AG08396 (cell line): ENCODE measurements around the gene BCL11B.

Source experiments
- DNase-seq: peaks from one replicate; pipeline ENCODE4 v3.0.0; 2012; ENCODE audit warnings: low spot score, mixed read lengths

Gene BCL11B

DNA sequence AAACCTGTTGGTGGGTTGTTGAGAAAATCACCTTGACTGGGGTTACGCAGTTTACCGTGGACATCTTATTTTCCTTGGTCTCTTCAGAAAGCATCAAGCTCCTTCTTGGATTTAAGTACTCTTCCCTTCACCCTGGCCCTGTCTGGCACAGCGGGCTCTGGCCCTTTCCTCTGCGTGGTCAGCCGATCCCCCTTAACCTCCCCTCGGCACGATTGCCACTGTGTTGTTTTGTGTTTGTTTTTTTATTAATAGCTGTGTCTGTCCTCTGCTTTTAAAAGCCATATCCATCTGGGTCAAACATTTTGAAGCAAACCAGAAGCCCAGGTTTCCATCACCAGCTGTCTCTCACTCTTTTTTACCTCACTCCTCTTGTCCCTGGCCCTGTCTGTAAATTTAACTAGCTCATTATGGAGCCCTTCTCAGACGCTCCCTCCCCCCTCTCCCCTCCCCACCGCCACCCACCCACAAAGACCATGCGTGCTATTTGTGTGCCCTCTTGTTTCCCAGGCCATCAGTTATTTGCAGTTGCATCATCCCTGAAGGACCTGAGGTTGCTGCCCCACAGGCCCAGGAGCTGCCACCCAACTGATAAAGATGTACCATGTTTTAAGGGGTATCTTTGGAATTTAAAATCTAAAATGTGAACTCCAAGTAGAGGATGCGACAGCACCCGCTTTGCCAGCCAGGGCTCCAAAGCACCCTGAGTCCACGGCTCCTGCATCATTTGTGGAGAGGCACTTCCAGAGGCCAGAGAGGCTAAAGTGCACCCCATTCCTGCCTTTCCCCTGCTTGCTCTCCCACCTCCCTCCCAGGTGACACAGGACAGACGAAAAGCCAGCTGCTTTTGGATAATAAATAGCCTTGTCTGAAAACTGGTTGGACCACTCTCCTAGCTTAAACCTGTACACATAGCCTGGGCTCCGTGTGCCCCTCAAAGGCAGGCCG, 3.9 kb downstream of the BCL11B start:
- DNase-seq = no peak

DNA sequence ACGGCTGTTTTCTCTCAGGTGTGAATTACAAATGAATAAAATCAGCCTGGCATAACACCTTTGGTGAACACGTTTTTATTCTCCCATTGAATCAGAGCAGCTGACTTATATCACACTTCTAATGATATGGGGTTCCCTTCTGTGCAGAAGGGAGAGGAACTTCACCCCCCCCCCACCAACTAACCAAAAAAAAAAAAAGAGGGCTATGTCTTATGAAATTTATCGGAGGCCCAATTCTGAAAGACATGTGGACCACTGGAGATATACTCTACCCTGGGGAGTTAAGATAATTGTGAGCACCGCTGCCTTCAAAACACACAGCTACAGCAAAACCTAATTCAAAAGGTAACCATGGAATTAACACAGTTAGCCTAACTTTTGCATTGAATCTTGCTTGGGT, 4.6 kb downstream of the BCL11B start:
- DNase-seq = no peak

DNA sequence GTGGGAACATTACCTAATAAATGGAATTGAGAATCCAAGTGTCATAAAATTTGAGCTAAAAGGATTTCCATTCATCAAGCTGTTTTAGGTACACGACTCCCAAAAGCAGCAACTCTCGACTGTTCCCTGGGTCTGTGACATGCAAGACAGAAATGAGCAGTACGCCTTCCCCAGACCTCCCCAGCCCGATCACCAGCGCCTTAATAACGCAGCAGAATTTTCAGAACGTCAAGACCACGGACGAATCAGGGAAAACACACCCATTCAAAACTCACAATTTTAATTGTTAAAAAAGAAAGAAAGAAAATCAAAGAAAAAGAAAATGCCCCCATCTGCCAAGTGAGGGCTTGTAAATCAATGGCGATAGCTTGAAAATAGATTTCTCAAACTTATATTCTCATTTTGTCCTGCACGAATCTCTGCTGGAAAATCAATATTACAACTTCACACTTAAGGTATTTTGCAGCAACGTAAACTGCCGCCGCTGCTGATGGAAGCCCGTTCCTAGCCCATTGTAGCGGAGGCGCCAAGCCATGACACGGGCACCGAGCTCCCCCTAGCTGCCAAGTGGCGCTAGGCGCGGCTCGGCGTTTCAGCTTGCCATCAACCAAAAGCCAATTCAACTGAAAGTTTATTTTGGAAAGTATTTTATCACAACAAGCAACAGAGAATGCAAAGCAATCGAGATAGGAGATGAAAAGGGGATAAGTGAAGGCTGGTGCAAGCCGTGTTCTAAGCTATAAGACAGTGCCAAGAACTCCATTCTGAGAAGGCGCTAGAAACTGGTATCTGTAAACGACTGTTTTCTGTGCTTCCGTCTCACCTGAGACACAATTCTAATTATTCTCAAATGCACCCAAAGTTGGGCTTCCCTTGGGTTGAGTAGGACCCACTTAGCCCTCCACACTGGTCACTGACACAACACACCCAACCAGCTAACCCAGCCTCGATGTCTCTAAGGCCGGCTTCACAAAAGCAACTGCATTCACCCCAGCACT, 5.5 kb downstream of the BCL11B start:
- peak; percentile 84 for DNase-seq

DNA sequence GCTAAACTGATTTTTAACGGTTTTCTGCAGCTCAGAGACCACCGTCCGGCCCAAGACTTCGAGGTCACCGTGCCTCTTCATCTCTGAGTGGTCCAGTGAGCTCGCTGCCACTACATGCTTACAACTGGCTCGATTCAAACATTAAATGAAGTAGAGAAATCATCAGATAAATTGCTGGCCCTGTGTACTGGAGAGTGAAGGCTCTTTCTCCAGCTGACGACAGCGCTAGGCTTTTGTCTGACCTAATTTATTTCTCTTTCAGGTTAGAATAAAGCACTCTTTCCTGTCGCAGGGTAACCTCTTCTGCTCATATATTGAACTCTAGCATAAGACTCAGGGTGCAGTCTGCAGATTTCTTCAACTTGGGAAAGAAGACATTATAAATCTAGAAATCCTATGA, 6.4 kb downstream of the BCL11B start:
- no peak for DNase-seq

DNA sequence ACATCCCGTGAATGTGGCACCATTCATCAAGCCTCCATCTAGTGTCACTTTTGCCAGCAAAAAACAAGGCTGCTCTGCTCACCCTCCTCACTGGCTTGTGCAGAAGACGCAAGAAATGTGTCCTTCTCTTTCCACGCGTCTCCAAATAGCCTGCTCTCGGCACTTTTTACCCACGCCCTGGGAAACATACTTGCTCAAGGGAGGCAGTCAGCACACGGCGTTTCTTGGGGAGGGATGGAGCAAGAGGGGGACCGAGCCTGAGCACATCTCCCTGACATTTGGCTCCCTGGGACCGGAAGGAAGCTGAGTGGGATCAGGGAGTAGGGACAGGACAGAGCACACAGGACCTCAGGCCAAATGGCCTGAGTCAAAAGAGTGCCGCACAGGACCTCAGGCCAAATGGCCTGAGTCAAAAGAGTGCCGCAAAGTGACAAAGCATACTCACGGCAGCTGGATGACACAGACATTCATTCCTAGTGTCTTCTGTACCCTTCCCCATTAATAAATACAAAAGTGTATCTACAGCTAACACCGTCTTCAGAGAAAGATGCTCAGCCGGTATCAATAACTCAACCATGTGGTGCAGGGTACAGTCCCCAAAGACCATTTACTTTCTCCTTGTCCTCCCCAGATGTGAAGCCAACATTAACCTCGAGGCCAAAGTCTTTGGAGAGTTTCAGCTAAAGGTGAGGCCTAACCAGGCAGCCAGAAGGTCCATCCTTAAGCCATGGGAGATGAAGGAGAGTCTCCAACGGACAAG, 7.1 kb downstream of the BCL11B start:
- no peak for DNase-seq

DNA sequence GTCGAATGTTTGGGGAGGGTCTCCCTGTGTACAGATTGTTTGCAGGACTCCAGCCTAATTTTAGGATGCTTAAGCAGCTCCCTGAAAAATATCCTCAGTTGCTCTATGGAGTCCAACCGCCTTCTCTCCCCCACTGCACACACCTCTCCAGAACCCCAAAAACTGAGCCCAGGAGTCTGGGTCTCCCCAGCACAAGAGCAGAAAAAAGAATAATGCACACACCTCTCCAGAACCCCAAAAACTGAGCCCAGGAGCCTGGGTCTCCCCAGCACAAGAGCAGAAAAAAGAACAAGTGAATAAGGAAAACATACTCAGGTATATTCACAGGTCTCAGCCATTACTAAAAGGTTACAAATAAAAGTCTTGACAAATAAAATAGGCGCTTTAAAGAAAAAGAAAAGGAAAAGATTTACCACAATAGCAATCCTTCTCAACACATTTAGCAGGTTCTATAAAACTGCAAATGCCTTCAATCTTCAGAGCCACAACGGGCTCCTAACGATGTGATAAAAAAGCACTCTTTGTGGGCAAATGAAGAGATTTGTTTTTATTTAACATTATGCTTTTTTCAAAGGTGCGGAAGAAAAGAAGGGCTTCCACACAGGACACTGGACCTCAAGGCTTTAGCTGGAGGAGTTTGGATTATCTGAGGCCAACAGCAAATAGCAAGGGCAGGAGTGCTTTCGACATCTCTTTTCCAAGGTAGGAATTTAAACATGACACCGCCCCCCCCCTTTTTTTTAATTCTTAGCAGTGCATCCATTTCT, 8.2 kb downstream of the BCL11B start:
- DNase-seq = no peak

DNA sequence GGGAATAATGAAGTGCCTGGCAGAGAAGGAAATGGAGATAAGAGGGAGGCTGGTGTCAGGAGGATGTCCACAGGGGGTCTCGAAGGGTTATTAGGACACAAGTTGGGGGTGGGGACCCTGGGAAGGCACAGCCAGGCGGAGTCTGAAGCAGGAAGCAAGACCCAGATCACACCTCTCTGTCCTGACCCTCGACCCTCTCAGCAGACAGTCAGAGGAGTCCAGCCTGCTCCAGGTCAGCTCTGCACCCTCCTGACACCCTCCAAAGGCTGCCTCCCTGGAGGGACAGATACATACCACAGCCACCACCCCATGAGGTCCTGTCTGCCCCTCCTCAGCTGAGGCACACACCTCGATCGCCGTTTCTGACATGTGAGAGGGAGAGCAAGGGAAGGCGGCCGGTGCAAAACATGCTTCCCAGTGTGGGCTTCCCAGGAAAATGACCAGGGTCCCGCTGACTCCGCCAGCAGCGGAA, 9.0 kb downstream of the BCL11B start:
- DNase-seq = no peak

DNA sequence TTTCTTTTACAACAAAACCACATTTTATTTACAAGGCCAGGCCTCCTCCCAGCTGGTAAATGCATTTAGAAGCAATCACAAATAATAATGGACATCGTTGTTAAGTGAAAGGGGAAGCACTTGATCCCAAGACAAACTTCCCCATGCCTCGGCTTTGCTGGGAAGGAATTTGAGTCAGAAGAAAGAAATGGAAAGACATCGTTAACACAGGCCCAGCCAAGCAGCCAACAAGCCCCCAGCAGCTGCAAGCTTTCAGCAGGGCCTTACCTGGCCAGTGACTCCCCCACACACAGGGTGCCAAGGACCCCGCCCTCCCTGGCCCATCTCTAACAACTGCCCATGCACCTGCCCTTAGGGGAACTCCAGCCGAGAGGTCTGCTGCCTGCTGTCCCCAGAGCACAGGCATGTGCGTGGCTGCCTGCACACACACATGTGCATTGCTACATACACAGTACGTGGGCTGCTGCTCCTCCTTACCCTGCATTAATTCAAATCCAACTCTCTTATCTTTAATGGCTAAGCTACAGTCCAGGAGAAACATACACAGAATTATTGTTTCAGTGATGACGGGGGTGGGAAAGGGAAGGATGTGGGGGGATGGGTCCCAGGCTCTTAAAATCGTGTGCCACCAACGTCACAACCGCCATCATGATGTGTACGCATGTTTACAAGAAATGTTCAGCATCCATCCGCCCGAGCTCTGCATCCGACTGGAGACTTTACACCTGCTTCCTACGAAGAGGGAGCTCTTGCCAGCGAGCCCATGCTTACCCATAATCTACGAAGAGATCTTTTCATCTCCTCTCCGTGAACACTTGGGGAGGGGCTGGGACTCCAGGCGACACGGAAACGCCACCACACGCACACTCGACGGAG, 9.8 kb downstream of the BCL11B start:
- DNase-seq = no peak

DNA sequence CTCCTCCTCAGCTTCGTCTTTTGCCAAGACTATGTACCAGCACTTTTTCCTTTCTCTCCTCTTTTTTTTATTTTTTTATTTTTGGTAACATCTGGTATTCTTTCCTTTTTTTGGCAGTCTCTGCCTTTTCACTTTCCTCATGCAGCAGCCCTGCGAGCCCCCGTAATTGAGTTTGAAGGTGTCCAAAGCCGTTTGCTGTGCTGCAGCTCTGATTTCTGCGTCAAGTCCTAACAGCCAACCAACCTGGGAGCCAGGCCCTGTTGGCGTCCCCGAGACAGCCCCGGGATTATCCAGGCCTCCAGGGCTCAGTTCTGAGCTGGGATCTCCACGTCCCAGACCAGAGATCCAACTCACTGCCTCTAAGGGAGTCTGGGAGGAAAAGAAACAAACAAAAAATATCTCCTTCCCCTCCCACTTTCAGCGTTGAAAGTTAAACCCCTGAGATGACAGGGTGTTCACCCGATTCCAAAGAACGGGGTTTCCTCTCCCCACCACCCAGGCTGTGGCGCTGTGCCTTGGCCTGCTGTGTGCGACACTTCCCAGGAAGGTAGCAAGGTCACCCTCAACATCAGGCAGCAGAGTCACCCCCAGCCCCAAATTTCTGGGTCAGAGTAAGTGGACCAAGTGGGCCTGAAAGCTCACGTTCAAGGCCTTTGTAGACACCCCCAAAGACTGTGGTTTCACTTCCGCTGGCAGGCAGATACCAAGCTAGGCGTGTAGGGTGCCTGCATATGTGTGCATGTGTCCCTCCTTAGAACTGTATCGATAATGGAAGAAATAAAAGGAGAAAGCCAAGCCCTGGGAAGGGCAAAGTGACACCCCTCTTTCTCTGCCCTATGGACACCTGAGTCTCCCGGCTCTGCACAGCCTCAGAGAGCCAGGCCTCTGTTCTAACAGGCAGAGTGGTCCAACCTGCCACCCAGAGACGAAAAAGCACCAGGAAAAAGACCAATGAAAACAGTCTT, 11.1 kb downstream of the BCL11B start:
- no peak for DNase-seq

DNA sequence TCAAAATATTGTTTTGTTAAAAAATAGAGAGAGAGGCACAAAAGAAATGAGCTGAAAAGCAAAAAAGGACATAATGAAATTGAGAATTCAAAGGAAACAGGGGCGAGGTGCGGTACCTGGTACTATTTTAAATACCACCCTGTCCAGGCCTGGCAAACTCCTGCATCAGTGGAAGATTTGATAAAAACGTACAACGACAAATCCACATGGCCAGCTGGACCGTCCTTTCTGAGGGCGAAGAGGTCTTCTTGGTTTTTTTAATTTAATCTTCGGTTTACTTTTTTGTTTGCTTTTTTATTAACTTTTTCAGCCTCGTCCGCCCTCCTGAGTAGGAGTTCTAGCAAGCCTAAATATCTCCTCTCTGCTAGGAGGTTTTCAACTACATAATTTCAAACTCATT, 11.9 kb downstream of the BCL11B start:
- DNase-seq = no peak

DNA sequence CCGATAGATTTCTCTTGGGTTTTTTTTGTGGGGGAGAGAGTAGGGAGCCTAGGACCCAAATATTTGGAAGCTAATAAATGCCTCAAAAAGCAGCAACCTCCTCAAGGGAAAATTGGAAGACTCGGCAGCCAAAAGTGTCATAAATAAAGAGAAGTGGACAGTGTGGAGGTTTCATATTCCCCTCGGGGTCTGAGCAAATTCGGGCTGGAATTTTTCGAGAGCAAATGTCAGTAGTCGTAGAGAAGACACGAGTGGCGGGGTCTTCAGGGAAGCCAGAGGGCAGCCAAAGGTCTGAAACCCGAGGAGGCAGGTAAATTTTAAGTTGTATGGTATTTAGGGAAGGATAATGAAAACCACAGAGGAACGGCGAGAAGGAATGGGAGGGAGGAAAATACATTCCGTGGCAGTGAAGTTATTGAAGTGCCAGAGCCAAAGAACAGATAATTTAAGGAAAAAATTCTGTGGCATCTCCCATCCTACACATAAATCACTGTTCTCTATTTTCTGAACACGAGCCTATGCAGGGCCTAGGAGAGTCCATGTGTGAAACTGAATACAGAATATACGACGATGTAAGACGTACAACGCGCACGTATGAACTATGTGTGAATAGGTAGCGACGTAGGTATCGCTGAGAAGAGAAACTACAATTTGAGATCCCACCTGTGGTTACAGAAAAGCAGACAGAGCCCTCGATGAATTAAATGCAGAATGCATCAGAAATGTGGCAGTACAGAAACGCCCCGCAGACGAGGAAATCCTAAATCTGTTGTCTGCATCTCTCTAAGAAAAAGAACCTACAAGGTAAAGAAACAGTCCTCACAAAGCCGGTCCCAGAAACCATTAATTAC, 12.9 kb downstream of the BCL11B start:
- no peak for DNase-seq

DNA sequence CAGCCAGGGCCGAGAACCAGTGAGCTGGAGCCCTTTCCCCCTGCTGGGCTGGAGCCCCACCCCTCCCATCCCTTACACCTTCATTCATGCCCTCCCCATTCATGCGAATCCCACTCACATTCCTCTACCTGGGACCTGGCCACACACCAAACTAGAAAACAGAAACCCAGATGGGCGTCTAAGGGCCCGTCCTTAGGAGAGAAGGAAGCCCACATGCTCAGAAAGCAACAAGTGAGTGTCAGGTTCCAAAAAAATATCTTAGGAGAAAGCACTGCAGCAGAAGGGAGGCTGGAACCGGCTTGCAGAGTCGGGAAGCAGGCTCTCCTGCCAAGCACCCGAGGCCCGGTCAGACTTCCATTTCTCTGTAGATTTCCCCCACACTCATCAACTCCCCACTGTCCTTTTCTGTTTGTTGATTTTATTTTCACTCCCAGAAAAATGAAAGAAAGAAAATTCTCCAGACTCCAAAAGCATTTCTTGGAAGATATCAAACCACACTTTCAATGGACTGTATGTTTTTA, 13.6 kb downstream of the BCL11B start:
- DNase-seq = no peak

DNA sequence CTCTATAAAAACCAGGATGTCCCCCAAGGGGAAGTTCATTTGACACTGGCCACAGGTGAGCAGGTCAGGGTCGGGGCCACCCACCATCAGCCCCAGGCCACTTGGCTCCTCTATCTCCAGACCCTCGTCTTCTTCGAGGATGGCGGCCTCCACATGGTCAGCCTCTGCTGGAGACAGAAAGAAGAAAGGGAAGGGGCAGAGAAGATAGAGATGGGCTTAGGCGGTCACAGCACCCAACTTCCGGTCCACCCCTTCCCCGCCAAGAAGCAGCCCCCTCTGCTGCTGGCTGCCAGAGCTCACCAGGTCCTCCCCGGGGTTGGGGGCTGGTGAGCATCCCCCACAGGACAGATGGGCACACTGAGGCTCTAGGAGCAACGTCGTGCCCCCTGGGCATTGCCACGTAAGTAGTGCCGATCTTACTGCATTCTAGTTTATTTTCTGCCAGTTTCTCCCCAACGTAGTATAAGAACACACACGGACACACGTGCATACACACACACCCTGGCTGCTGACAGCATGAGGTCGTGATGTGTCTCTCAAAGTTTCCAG, 14.2 kb downstream of the BCL11B start:
- DNase-seq = no peak

DNA sequence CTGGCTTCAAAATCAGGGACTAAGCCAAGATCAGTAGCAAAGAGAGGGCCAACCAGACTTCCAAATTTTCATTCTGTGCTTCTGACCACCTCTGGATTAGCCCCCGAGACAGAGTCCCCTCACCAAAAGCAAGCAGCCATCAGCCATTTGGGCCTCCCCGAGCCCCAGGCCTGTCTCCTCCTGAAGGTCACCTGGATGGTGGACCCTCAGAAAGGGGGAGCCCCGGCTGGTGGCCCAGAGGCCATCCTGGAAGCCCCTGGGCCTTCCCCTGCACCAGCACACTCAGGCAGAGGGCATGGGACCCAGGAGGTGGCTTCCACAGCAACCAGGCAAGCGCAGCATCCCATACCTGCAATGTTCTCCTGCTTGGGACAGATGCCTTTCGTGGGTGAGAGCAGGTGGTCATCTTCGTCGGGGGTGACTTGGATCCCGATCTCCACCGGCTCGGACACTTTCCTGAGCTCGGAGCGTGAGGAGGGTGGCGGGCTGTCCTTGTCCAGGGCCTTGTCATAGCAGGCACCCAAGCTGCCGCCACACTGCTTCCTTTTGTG, 14.8 kb downstream of the BCL11B start:
- DNase-seq = no peak

DNA sequence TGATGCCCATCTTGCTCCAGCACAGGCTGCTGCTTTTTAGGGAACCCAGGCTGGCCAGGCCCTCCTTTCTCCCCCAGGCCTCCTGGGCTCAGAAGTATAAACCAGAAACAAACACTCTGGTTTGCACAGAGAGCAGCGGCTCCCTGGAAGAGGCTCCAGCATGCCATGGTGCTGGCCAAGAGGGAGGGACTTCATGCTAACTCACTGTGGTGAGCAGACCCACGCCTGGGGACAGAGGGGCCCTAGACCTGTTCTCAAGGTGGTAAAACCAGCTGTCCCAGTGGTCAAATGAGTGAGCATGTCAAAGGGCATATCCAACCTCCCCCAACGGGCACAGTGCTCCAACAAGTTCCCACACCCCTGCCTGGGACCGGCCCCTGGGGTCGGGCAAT, 15.5 kb downstream of the BCL11B start:
- DNase-seq = no peak

DNA sequence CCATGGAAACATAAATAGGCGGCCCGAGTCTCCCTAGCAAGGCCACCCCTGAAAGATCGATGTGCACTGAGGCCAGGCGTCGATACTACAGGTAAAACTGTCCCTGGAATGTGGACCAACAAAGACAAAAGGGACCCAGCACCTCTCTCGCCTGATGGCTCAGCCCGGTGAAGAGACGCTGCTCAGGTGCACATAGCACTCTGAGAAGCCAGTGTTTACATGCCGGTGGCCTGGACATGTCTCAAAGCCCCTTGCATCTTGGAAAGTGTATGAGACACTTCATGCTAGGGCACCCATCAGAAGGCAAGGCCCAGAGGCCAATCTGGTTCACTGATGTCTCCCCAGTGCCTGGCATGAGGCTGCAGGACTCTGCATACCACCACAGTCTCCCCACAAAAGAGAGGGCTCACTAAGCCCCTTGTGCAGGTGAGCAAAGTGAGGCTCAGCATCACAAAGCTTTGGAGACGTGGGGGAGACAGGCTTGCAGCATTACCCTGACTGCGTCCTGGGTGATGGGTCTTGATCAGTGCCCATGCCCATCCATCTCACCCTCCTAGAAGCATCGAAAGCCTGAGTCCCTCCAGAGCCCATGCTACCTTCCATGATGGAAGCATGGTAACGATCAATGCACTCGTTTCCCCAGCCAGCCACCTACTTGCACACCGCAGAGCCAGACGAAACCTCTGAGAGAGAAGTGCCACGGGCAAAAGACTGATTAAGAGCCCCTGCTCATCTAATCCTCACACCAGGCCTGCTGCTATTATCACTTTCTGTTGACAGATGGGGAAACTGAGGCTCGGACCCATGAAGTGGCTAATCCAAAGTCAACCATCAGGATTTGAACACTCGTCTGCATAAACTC, 16.1 kb downstream of the BCL11B start:
- DNase-seq = no peak
